MCF 10A (cell line): ENCODE data around the gene BGN. TPM values are rescaled to one million over a fixed set of nuclear protein-coding genes. Genes with fewer than 3 reads are reported as not detected.

ENCODE experiments used
- BruUV-seq: library from RNA; stranded (reverse); fragments of 400-500 nt; replicated peaks from 2 replicates; lab custom pipeline; 2021; lab: Mats Ljungman, UMichigan
- CTCF ChIA-PET: fragments of 300-600 bp; sonication (Branson Sonifier 250); formaldehyde crosslinking; extraction: SDS; loops from one replicate; lab custom pipeline; 2021; ENCODE audit warnings: antibody characterized with exemption, inconsistent platforms; lab: Yijun Ruan, JAX
- POLR2A ChIA-PET: fragments of 300-600, 350-650 bp; sonication (Branson Sonifier 250); formaldehyde crosslinking; extraction: SDS; loops from one replicate; lab custom pipeline; 2020; ENCODE audit warnings: antibody characterized with exemption, inconsistent platforms; lab: Yijun Ruan, JAX
- DNase-seq: peaks from one replicate; pipeline ENCODE4 v3.0.0-alpha.2; 2018; ENCODE audit not compliant: unreplicated experiment
- H3K27ac Mint-ChIP-seq: one replicate; pipeline ENCODE4 v1.8.0; 2022; ENCODE audit warnings: mild to moderate bottlenecking, low read depth, mixed read lengths; ENCODE audit not compliant: unreplicated experiment
- H3K27me3 Mint-ChIP-seq: one replicate; pipeline ENCODE4 v1.8.0; 2022; ENCODE audit warnings: mixed read lengths; ENCODE audit not compliant: insufficient read depth, unreplicated experiment
- H3K36me3 Mint-ChIP-seq: one replicate; pipeline ENCODE4 v1.8.0; 2022; ENCODE audit warnings: mild to moderate bottlenecking, moderate library complexity, mixed read lengths; ENCODE audit not compliant: insufficient read depth, unreplicated experiment
- H3K4me1 Mint-ChIP-seq: one replicate; pipeline ENCODE4 v1.8.0; 2022; ENCODE audit warnings: mixed read lengths; ENCODE audit not compliant: insufficient read depth, unreplicated experiment
- H3K4me3 Mint-ChIP-seq: one replicate; pipeline ENCODE4 v1.8.0; 2022; ENCODE audit warnings: mild to moderate bottlenecking, moderate library complexity, mixed read lengths; ENCODE audit not compliant: unreplicated experiment
- H3K9me3 Mint-ChIP-seq: one replicate; pipeline ENCODE4 v1.8.0; 2022; ENCODE audit warnings: mixed read lengths; ENCODE audit not compliant: unreplicated experiment
- intact Hi-C: fragments of 100-400 bp; cut with micrococcal nuclease; formaldehyde crosslinking; loops from 2 replicates; pipeline ENCODE4 v1.14.1; 2022
- total RNA-seq: library from RNA; stranded (reverse); gene quantifications from 2 replicates; pipeline ENCODE4 v1.2.3, GENCODE V29; 2022
- TF ChIP-seq, protein P1 (sequence below): fragments of 200-600 bp; IDR thresholded peaks from one replicate; pipeline ENCODE4 v1.8.0; 2022; ENCODE audit warnings: antibody characterized with exemption, mild to moderate bottlenecking; ENCODE audit not compliant: unreplicated experiment

The BGN gene
- total RNA-seq, 1 experiment from 2014 or later, result 1.3 TPM

DNA sequence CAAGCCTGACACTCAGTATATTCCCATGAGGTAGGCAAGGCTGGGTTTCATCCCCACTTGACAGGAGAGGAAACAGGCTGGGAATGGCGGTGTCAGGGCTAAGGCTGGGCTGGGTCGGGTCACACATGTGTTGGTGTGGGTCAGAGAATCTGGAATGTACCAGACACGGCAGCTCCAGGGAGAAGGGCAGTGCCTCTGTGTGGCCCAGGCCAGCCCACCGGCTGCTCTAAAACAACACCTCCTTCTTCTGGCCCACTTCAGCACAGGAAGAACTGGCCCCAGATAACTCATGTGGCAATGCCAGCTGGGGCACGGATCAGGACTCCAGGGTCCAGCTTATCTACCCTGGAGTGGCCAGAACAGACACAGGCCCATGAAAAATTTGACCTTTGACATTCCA lies 30.7 kb upstream of the BGN start:
- no peak overlapping the region for H3K27ac Mint-ChIP-seq
- H3K9me3 Mint-ChIP-seq, result no peaks in the 10 kb centered on the region
- TF ChIP-seq, protein P1, sequence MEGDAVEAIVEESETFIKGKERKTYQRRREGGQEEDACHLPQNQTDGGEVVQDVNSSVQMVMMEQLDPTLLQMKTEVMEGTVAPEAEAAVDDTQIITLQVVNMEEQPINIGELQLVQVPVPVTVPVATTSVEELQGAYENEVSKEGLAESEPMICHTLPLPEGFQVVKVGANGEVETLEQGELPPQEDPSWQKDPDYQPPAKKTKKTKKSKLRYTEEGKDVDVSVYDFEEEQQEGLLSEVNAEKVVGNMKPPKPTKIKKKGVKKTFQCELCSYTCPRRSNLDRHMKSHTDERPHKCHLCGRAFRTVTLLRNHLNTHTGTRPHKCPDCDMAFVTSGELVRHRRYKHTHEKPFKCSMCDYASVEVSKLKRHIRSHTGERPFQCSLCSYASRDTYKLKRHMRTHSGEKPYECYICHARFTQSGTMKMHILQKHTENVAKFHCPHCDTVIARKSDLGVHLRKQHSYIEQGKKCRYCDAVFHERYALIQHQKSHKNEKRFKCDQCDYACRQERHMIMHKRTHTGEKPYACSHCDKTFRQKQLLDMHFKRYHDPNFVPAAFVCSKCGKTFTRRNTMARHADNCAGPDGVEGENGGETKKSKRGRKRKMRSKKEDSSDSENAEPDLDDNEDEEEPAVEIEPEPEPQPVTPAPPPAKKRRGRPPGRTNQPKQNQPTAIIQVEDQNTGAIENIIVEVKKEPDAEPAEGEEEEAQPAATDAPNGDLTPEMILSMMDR, result no peak
- POLR2A ChIA-PET, result no interaction called here
- no peaks in the 10 kb centered on the region for H3K4me1 Mint-ChIP-seq
- H3K4me3 Mint-ChIP-seq, result no peak overlapping the region
- DNase-seq, result no peak
- CTCF ChIA-PET, result no interaction called here
- BruUV-seq, result no TSS peak
- no peaks in the 10 kb centered on the region for H3K27me3 Mint-ChIP-seq
- peaks cover 9% of the 10 kb centered on the region for H3K36me3 Mint-ChIP-seq
- intact Hi-C loops, result no loop called here

DNA sequence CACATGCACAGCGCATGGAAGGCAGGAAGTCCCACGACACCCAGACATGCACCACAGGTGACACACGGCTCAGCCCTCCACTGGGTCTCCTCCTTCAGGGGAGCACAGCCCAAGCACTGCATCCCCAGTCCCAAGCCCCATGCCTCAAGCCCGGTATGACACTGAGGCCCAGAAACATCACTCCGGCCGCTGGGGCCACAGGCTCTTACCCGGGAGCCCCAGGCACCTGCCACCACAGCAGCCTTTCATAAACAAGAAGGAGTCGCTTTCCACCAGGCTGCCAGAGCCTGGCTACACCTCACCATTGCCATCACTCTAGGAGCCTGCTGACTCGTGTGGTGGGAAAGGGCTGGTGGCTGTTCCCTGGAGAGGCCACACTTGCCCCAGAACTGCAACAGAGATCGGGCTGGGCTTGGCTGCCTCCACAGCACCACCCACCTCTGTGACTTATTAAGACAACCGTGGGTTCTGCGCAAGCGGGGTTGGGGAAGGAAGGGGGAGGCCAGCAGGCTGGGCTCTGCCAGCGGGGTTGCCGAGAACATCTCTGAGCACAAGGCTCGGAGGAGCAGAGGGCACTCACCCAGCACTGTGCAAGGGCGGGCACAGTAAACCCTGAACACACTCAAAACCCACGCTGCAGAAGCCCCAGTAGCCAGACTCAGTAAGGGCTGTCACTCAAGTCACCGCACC lies 28.9 kb upstream of the BGN start:
- ChIA-PET CTCF (no interaction called here), POLR2A (no interaction called here)
- Mint-ChIP-seq H3K27me3 (no peaks in the 10 kb centered on the region), H3K27ac (no peak overlapping the region), H3K4me3 (no peak overlapping the region), H3K36me3 (peaks cover 5% of the 10 kb centered on the region), H3K9me3 (no peaks in the 10 kb centered on the region), H3K4me1 (no peaks in the 10 kb centered on the region)
- DNase-seq, result no peak
- no TSS peak for BruUV-seq
- TF ChIP-seq, protein P1, result no peak
- intact Hi-C loops, result no loop called here

DNA sequence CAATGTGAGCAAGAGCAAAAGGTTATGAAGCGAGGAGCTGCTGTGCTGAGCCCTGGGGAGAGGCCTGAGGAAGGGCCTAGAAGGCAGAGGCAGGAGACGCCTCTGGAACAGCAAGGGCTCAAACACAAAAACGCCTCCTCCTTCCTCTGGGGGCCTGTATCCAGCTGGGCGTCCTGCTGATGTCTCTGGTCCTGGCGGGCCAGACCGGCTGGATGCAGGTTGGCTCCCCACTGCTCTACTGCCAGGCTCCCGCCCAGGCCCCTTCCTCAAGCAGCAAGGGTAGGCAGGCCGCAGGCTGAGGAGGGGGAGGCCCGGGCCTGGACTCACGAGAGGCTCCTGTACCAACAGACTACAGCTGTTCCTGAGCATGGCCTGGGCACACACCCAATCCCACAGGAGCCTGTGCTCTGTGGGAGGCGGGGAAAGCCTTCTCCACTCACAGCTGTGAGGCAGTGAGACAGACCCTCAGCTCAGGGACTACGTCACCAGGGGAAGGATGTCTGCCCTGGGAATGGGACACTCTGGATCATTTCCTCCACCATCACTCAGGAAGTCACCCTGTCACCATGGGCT lies 26.7 kb upstream of the BGN start:
- H3K27me3 Mint-ChIP-seq, result no peaks in the 10 kb centered on the region
- H3K4me3 Mint-ChIP-seq, result no peak overlapping the region
- ChIA-PET POLR2A (no interaction called here), CTCF (no interaction called here)
- no TSS peak for BruUV-seq
- H3K4me1 Mint-ChIP-seq, result no peaks in the 10 kb centered on the region
- H3K27ac Mint-ChIP-seq, result no peak overlapping the region
- no peak for DNase-seq
- TF ChIP-seq, protein P1, result no peak
- intact Hi-C loops, result no loop called here
- no peaks in the 10 kb centered on the region for H3K9me3 Mint-ChIP-seq
- no peaks in the 10 kb centered on the region for H3K36me3 Mint-ChIP-seq

DNA sequence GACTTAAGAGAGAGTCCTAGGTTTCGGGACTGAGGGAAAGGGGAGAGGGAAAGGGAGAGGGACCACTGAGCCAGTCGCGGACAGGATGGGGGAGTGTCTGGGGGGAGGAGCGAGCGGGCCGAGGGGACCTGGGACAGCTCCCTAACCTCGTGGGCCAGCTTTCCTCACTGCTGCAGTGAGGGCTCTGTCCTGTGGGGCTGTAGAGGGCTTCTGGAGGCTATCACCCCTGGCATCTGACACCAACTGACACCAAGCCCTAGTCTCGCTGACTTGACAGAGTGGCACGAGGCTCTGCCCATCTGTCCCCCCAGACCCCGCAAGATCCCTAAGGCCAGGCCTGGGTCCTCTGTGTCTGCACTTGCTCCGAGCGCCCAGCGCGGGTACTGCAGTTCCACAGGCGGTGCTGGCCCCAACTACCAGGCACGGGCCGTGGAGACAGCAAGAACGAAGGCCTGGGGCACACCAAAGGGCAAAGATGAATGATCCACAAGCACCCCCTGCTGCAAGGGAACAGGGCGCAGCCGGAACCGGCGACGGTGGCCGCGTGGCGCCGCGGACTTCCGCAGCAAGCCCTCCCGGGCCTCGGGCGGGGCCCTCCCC lies 24.9 kb upstream of the BGN start:
- POLR2A ChIA-PET, result interaction anchor here (0.6 to 1.2 kb wide), 2 partner anchors 25 to 46 kb away, joined by 3 read pairs; partner anchors contain the start of gene BGN
- intact Hi-C loops, result no loop called here
- peak; percentile 9 for DNase-seq
- TF ChIP-seq, protein P1, result peak; percentile 22
- BruUV-seq, result TSS peak; percentile 52
- Mint-ChIP-seq H3K27me3 (no peaks in the 10 kb centered on the region), H3K27ac (peak overlapping the region; percentile 35), H3K4me1 (no peaks in the 10 kb centered on the region), H3K9me3 (no peaks in the 10 kb centered on the region), H3K36me3 (no peaks in the 10 kb centered on the region), H3K4me3 (peak overlapping the region; percentile 75)
- CTCF ChIA-PET, result interaction anchor here (0.5 to 3.2 kb wide), 3 partner anchors 34 to 408 kb away, joined by 3 to 13 read pairs (median 6); no protein-coding TSS in a partner anchor
